ENCODE results near the gene ULK4.
"Not testable (repeated sequence)": the region's sequence is repeated elsewhere in the genome, so short reads cannot be mapped to it uniquely, and the experiment has no call there.

ULK4 gene

DNA sequence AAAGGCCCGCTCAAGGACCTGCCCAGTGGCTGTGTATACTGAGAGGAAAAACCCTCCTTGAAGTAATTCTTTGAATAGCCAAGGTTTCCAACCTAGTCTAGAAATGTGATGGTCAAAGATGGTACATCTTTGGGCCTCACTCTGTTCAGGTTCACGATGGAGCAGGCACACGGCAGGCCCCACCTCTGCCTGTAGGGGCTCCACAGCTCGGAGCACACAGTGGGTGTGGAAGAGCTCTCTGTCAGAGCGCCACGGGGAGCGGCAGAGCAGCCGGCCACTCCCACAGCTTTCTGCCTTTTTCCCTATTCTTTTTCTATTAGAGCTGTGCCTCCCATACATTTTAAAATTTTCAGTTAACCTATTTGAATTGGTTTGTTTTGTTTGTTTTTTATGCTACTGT lies 673.1 kb downstream of the ULK4 start:
- no peak for DNase-seq

DNA sequence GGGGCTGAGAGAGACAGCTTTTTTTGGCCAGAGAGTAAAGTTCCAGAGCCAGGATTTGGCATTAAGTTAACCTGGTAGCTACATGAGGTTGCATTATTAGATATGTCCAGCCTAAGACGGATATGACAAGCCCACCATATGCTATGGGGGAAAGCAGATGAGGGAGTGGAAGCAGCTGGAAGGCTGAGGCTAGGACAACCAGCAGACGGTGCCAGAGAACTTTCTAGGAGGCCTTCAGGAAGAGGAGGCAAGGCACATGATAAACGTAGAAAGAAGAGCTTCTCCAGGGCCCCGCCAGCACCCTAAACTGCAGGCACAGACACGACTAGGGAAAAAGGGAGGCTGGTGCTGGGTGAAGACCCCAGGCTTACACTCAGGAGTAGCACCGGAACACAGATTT lies 675.6 kb downstream of the ULK4 start:
- no peak for DNase-seq

- not testable (repeated sequence) for DNase-seq
These were observed 677.0 kb downstream of the ULK4 start for GRCh38 chr3:41284934-41285333.

DNA sequence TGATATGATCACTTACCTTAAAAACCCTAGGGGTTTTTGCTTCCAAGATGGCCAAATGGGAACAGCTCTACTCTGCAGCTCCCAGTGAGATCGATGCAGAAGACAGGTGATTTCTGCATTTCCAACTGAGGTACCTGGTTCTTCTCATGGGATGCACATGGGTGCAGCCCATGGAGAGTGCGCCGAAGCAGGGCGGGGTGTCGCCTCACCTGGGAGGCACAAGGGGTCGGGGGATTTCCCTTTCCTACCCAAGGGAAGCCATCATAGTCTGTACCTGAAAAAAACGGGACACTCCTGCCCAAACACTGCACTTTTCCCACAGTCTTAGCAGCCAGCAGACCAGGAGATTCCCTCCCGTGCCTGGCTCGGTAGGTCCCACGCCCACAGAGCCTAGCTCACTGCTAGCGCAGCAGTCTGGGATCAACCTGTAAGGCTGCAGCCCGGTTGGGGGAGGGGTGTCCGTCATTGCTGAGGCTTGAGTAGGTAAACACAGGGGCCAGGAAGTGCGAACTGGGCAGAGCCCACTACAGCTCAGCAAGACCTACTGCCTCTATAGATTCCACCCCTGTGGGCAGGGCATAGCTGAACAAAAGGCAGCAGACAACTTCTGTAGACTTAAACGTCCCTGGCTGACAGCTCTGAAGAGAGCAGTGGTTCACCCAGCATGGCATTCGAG lies 684.0 kb downstream of the ULK4 start:
- DNase-seq = no peak

- no peak for DNase-seq
These were observed 685.7 kb downstream of the ULK4 start for GRCh38 chr3:41276191-41276590.

- no peak for DNase-seq
These were observed 686.8 kb downstream of the ULK4 start for GRCh38 chr3:41274944-41275668.

GRCh38 chr3:41272667-41273066 lies 689.2 kb downstream of the ULK4 start:
- no peak for DNase-seq

DNA sequence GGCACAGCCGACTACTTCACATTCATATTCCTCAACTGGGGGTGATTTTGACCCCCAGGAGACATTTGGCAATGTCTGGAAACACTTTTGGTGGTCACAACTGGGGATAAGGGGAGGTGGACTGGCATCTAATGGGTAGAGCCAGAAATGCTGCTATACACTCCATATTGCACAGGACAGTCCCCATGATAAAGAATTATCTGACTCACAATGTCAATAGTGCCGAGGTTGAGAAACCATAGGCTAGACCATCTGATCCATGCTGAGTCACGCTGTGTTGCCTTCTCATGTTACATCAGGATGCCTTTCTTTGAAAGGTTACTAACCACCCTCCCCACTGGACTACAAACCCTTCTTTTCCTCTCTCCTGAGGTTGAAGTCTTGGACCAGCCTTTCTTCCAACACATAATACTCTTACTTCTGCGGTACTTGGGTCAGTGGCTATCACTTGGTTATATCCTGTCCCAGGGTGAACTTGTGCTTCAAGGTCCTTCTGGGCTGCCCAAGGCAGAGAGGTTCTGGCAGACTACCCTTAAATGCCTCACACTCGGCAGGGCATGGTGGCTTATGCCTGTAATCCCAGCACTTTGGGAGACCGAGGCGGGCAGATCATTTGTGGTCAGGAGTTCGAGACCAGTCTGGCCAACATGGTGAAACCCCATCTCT lies 693.8 kb downstream of the ULK4 start:
- no peak for DNase-seq

DNA sequence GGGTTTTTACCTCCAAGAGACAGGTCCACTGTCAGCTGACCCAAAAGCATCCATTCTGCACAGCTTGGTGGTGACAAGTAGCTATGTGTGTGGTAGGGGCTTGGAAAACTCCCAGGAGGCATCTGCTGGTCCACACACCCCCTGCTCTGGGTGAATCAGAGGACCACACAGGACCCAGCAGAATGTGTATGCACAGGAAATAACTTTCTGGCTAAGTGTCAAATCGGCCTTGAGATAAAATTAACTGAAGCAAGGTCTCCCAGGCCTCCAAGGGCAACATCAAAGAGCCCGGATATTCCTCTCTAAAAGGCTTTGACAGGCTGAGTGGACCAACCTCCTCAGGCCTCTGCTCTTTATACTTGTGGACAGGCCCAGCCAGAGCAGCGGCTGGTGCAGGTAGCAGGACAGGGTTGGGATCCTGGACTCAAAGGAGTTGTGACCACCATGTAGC lies 696.1 kb downstream of the ULK4 start:
- DNase-seq = no peak

- DNase-seq = no peak
These were observed 696.8 kb downstream of the ULK4 start for GRCh38 chr3:41265011-41265545.

DNA sequence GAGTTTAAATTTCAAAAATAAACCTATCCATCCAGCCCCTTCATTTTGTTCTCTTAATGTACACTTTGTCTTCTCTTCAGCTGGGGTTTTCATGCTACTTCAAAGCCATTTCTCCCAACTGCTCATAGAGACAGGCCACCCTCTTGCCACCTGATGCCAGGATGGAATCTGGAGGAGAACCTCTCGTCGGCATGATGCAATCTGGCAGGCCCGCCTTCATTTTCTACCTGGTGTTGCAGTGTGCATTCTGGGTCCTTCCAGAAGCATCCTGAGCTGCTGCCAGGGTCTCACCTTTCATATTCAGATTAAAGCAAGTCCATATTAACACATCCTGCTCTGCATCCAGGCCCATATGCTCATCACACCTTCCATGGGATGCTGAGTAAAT lies 701.8 kb downstream of the ULK4 start:
- DNase-seq = no peak

DNA sequence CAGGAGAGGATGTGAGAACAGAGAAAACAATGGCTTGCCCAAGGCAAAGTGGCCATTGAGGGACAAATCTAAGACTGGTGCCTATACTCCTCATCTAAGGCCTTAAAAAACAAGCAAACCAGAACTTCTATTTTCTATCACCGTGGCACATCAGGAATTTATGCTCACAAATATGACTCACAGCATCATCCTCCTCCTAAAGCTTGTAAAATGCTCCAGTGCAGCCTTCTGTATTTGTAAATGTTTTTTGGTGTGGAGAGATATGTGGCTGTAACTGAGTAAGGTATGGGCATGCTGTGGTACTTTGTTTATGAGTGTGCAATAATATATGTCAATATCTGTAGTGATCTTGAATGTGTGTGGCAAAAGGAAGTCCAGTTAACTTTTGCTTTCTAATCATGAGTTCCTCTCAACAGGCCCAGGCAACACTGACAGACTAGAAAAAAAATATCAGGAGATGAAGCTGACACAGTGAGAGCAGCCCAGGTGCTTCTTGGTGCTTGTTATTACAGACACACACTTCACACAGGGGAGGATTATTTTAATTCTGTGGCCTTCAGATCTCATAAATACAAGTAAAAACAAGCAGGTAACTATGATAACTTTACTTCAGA lies 702.3 kb downstream of the ULK4 start:
- DNase-seq = no peak

GRCh38 chr3:41258239-41258800 lies 703.6 kb downstream of the ULK4 start:
- no peak for DNase-seq

GRCh38 chr3:41251593-41251992 lies 710.3 kb downstream of the ULK4 start:
- DNase-seq = no peak

- DNase-seq = no peak
These were observed 711.1 kb downstream of the ULK4 start for GRCh38 chr3:41250825-41251224.

DNA sequence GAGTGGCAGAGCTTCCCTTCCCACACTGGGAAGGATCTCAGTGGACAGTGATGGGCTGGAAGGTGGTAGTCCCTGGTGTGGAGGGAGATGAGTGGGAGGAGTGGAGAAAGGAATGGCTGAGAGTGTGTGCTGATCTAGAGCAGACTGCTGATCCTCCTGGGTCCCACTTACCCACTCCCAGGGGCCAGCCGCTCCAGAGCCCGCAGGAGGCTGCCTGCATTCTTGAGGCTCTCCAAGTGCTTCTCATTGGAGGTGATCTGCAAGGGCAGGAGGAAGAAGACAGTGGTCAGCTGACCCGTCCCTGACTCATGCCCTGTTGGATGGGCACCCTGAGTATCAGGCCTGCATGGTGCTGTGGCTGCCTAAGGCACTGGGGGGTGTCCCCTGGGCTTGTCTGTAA lies 712.6 kb downstream of the ULK4 start:
- no peak for DNase-seq

GRCh38 chr3:41248525-41248924 lies 713.4 kb downstream of the ULK4 start:
- no peak for DNase-seq

- DNase-seq = no peak
These were observed 714.6 kb downstream of the ULK4 start for GRCh38 chr3:41247055-41248004.

GRCh38 chr3:41244620-41245336 lies 717.1 kb downstream of the ULK4 start:
- no peak for DNase-seq

- DNase-seq = no peak
These were observed 718.7 kb downstream of the ULK4 start for GRCh38 chr3:41243183-41243582.

Data from CD4-positive, alpha-beta T cell treated with Interferon gamma for 1 hour (primary cell).